Measurements from ENCODE around the gene OASL. TPM values are rescaled to one million over a fixed set of nuclear protein-coding genes. Genes with fewer than 3 reads are reported as not detected.

OASL gene
- total and polyA plus RNA-seq, 10 of the 15 experiments (the other 5 are each of a cell fraction or from before 2014, with no cell fraction given) = 2.3 to 9.1 (median 2.7) TPM

DNA sequence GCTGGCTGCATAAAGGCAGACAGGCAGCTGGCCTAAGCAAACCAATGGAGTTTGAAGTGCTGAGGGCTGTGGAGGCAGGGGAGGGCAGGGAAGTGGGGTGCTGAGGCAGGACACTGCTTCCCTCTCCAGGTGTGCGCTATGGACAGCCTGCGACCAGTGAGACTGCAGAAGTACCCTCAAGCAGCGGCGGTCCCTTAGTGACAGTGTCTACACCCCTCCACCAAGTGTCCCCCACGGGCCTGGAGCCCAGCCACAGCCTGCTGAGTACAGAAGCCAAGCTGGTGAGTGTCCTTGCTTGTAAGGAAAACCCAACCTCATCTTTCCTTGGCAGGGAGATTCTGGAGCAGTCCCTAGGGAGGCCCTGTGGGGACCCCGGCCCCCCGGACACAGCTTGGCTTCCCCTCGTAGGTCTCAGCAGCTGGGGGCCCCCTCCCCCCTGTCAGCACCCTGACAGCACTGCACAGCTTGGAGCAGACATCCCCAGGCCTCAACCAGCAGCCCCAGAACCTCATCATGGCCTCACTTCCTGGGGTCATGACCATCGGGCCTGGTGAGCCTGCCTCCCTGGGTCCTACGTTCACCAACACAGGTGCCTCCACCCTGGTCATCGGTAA, 42.8 kb downstream of the OASL start:
- Histone ChIP-seq H2AFZ (ENCODE audit: control insufficient read depth, low read depth, low read length) (no peak overlapping the region), H3K27me3 (replicated peaks in 1 of 2; ENCODE audit: control insufficient read depth in 2 of 2, insufficient read depth in 2 of 2, low read length in 1 of 2) (no peaks in the 10 kb centered on the region), H4K20me1 (ENCODE audit: control insufficient read depth, insufficient read depth) (no peaks in the 10 kb centered on the region), H3K27ac (ENCODE audit: control insufficient read depth, insufficient read depth) (no peak overlapping the region), H3K4me2 (ENCODE audit: control insufficient read depth, insufficient read depth) (no peak overlapping the region), H3K9ac (ENCODE audit: control insufficient read depth, insufficient read depth, low read length) (no peak overlapping the region), H3K4me1 (ENCODE audit: control insufficient read depth, insufficient read depth, low read length) (no peaks in the 10 kb centered on the region), H3K79me2 (ENCODE audit: control insufficient read depth, insufficient read depth, low read length) (no peaks in the 10 kb centered on the region), H3K36me3 (ENCODE audit: control insufficient read depth in 2 of 2, insufficient read depth in 2 of 2, low read length in 1 of 2) (no peaks in the 10 kb centered on the region), H3K9me3 (replicated peaks; ENCODE audit: control insufficient read depth, insufficient read depth, low read length) (no peaks in the 10 kb centered on the region), H3K4me3 (no peak overlapping the region)
- FAIRE-seq (no peak), DNase-seq (ENCODE audit: low read depth, low spot score) (no peak), ATAC-seq (no peak)
- BruUV-seq (replicated peaks) = no TSS peak
- WGBS (ENCODE audit: insufficient coverage, insufficient replicate concordance, low lambda C conversion rate, missing lambda C conversion rate) = 41% methylated on average over 10 of the region's 11 CpGs
- ChIA-PET RAD21 (ENCODE audit: unreplicated experiment) (no interaction called here), POLR2A (no interaction called here), SMC1A (ENCODE audit: uncharacterized antibody, unreplicated experiment) (no interaction called here), CTCF (interaction anchor here (0.6 kb wide), 1 partner anchor 104 kb away, joined by 3 read pairs; no protein-coding TSS in a partner anchor)
- TF ChIP-seq LARP7 (IDR thresholded peaks at IDR 0.05) (no peak), NFYB (IDR thresholded peaks at IDR 0.05; ENCODE audit: insufficient read depth, low read depth, low read length) (no peak), ETV6 (conservative IDR thresholded peaks at IDR 0.05 in 1 of 2, IDR thresholded peaks at IDR 0.05 in 1 of 2; ENCODE audit: borderline replicate concordance in 1 of 2, low read depth in 1 of 2) (no peak), CHD2 (IDR thresholded peaks at IDR 0.05; ENCODE audit: borderline replicate concordance, low read depth, low read length) (no peak), ZNF207 (IDR thresholded peaks at IDR 0.05; ENCODE audit: borderline replicate concordance) (no peak)
- TF ChIP-seq, protein P1, sequence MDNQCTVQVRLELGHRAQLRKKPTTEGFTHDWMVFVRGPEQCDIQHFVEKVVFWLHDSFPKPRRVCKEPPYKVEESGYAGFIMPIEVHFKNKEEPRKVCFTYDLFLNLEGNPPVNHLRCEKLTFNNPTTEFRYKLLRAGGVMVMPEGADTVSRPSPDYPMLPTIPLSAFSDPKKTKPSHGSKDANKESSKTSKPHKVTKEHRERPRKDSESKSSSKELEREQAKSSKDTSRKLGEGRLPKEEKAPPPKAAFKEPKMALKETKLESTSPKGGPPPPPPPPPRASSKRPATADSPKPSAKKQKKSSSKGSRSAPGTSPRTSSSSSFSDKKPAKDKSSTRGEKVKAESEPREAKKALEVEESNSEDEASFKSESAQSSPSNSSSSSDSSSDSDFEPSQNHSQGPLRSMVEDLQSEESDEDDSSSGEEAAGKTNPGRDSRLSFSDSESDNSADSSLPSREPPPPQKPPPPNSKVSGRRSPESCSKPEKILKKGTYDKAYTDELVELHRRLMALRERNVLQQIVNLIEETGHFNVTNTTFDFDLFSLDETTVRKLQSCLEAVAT (IDR thresholded peaks at IDR 0.05) = no peak
- in situ Hi-C loops (cut with MboI) = no loop called here
- intact Hi-C loops (cut with micrococcal nuclease; ENCODE audit: unreplicated experiment) = no loop called here

All from GM12878 (cell line).